ENCODE data around the gene CHL1.

The CHL1 gene

GRCh38 chr3:278300-279064 lies 81.9 kb downstream of the CHL1 start:
- no peak for DNase-seq (ENCODE audit: low spot score)

DNA sequence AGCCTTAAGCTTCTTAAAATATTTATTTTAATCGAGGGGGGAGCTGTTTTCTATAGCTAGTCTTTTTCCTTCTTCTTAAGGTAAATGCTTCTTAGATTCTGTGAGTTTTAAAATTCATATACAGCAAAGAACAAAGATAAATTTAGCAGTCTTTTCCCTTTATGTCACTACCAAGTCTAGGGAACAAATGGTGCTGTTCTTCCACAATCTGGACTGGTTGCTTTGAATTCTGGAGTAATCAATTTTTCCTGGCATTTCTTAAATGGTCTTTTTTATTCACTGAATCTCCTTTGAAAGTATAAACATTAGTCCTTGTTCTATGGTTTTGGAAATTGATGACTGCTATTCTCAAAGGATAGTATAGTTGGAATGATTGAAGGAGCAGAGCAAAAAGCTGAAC lies 82.8 kb downstream of the CHL1 start:
- no peak for DNase-seq (ENCODE audit: low spot score)

DNA sequence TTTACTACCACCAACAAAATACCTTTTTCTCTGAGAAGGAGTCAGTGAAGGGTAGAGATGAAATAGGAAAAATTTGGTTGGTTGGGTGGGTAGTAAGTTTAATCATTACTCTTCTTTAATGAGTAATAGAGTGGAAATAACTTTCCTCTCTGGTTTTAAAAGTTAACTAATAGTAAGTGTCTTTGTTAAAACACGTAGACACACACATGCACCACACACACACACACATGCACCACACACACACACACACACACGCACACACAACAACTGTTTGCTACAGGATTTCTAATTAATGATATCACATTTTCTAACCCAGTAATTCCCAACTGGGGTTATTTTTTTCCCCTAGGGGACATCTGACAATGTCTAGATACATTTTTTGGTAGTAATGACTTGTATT lies 84.1 kb downstream of the CHL1 start:
- DNase-seq (ENCODE audit: low spot score), result no peak

- DNase-seq (ENCODE audit: low spot score), result no peak
These were observed 87.8 kb downstream of the CHL1 start for GRCh38 chr3:284322-284721.

DNA sequence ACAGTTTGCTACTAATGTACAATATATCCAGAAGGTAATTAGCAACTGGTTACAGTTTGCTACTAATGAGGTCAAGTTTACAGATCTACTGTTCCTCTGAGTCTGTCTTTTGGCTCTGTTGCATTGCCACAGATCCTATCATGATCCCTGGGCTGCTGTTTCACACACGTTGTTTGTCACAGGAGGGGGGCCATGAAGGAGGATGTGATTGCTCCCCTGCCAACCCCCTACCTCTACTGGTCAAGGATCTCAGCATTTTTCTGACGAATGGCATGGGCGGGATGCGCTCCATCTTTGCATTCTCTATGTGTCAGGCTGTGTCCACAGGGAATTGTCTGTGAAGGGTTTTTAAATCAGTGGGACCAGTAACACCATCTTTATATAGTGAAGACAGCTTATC lies 91.9 kb downstream of the CHL1 start:
- DNase-seq (ENCODE audit: low spot score), result no peak

GRCh38 chr3:291028-291427 lies 94.5 kb downstream of the CHL1 start:
- no peak for DNase-seq (ENCODE audit: low spot score)

- no peak for DNase-seq (ENCODE audit: low spot score)
These were observed 95.3 kb downstream of the CHL1 start for GRCh38 chr3:291646-292436.

DNA sequence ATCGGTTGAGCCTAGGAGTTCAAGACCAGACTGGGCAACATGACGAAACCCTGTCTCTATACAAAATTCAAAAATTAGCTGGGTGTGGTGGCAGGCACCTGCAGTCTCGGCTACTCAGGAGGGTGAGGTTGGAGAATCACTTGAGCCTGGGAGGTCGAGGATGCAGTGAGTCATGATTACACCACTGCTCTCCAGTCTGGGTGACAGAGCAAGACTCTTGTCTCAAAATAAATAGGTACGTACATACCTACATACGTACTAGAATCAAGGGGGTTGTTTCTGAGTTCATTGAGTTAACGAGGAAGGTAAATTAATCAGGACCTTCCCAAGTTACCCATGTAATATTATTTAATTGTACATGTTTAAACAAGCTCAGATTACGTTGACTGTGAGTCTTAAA lies 97.5 kb downstream of the CHL1 start:
- DNase-seq (ENCODE audit: low spot score), result no peak

DNA sequence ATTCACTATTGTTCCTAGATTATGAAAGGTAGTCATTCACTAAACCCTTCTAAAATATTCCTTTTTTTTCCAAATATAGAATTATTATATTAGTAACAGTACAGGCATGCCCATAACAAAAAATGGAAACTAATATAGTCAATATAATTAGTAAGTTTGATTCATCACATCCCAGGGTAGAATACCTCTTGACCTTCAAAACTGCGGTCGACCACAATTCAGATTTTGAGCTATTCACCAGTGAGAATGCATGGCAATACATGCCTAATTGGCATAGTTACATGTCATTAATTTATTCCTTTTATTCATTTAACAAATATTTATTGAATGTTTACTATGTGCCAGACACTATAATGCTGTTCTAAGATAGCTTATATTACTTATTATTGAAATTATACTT lies 98.0 kb downstream of the CHL1 start:
- no peak for DNase-seq (ENCODE audit: low spot score)

- no peak for DNase-seq (ENCODE audit: low spot score)
These were observed 98.6 kb downstream of the CHL1 start for GRCh38 chr3:295166-295565.

GRCh38 chr3:297585-297984 lies 101.0 kb downstream of the CHL1 start:
- DNase-seq (ENCODE audit: low spot score), result no peak

DNA sequence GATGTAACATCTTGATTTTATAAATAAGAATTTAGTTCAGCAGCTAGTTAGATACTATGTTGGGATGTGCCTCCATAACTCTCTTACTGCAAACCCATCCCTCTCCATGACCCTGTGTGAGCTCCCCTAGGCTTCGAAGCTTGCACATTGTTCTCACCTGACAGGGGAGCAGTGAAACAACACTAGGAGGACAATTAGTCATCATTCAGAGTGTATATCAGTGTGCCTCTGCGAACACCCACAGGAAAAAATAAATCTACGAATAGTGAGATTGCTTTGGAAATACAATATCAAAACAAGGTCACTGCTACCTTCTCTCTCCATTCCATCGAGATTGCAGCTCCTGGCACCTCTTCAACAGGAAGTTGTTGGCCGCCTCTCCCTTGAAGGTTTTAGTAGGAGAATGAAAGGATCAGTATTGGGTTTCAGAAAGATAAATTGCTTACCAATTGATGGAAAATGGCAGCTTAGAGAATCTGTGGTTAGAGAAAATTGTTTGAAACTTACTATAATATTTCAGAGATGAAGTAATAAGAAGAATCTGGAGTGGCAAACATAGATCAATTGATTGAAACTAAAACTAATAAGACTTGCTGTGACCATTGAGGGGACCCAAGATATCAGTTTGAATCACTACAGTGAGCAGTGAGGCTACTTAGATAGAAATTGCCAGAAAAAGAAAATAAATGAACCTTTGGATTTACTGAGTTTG lies 103.2 kb downstream of the CHL1 start:
- DNase-seq (ENCODE audit: low spot score), result no peak

- no peak for DNase-seq (ENCODE audit: low spot score)
These were observed 110.6 kb downstream of the CHL1 start for GRCh38 chr3:307182-307581.

GRCh38 chr3:308597-309321 lies 112.2 kb downstream of the CHL1 start:
- DNase-seq (ENCODE audit: low spot score), result no peak

GRCh38 chr3:312160-312733 lies 115.7 kb downstream of the CHL1 start:
- no peak for DNase-seq (ENCODE audit: low spot score)

DNA sequence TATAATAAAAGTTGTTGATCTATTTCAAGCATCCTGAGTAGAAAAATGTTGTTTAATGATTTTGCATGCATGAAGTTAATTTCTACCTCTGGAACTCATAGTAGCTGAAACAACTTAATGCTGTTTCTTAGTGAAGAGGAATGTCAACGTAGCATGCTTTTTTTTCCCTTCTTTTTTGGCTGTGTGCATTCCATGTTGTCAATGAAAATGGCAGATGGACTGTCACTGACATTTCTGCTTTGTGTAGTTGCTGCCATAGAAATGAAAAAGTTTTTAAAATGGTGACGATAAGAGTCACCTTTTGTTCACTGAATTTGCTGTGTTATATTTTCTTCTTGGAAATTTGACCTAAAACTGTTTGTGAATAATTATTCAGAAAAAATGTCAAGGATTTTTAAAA lies 116.3 kb downstream of the CHL1 start:
- DNase-seq (ENCODE audit: low spot score), result no peak

- no peak for DNase-seq (ENCODE audit: low spot score)
These were observed 120.4 kb downstream of the CHL1 start for GRCh38 chr3:317012-317411.

GRCh38 chr3:318903-319302 lies 122.3 kb downstream of the CHL1 start:
- DNase-seq (ENCODE audit: low spot score), result no peak

GRCh38 chr3:324423-324822 lies 127.9 kb downstream of the CHL1 start:
- no peak for DNase-seq (ENCODE audit: low spot score)

- no peak for DNase-seq (ENCODE audit: low spot score)
These were observed 128.9 kb downstream of the CHL1 start for GRCh38 chr3:325495-325894.

- DNase-seq (ENCODE audit: low spot score), result no peak
These were observed 134.0 kb downstream of the CHL1 start for GRCh38 chr3:330494-331115.

DNA sequence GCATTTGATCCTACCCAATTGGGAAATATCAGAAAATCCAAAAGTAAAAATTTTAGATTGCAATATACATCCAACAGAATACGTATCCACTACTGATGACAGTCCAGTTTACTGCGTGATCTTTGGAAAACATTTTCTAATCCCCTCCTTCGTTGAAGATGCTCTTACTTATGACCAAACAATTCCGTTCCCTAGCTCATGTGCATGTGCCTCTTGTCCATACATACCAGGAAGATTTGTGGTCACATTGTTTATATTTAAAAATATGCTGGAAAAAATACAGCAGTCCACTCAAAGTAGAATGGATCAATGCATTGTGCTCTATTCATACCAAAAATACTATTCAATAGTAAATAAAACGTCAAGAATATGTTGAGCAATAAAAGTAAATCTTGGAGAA lies 135.3 kb downstream of the CHL1 start:
- no peak for DNase-seq (ENCODE audit: low spot score)
